Thoracic aorta (tissue), 2 donors: Measurements from ENCODE around the gene SPTA1. TPM values are rescaled to one million over a fixed set of nuclear protein-coding genes. Genes with fewer than 3 reads are reported as not detected.

Experiments used
- ATAC-seq: fragments of 150-250 bp; one replicate; pipeline ENCODE4 v1.8.0; 2017; ENCODE audit warnings: low read depth; ENCODE audit not compliant: insufficient number of reproducible peaks, low FRiP score
- DNase-seq: peaks from one replicate; pipeline ENCODE4 v3.0.0-alpha.2; 2020; ENCODE audit warnings: low spot score
- H3K27ac ChIP-seq, 2 donors: fragments of 200-600 bp; sonication (generic); 1 replicate in 1 of 2; 2 replicates in 1 of 2; pipeline ENCODE4 v1.5.1; 2016; ENCODE audit warnings: mild to moderate bottlenecking in 2 of 2, moderate library complexity in 2 of 2
- H3K27me3 ChIP-seq: fragments of 200-600 bp; sonication (generic); replicated peaks from 2 replicates; pipeline ENCODE4 v1.6.0; 2016; ENCODE audit warnings: mild to moderate bottlenecking; ENCODE audit not compliant: insufficient read depth
- H3K36me3 ChIP-seq: fragments of 200-600 bp; sonication (generic); one replicate; pipeline ENCODE4 v1.5.1; 2016
- H3K4me1 ChIP-seq, 2 donors: fragments of 200-600 bp; sonication (generic); 1 replicate in 1 of 2; 2 replicates in 1 of 2; pipeline versions ENCODE4 v1.5.1 to v1.6.0; 2016; ENCODE audit warnings: low read depth in 2 of 2, mild to moderate bottlenecking in 1 of 2; ENCODE audit not compliant: control insufficient read depth in 1 of 2
- H3K4me3 ChIP-seq: fragments of 200-600 bp; sonication (generic); 2 replicates; pipeline ENCODE4 v1.5.1; 2016; ENCODE audit warnings: mild to moderate bottlenecking
- H3K9me3 ChIP-seq: fragments of 200-600 bp; sonication (generic); 2 replicates; pipeline ENCODE4 v1.5.1; 2016
- total RNA-seq, 2 donors: library from RNA; depleted of rRNA; stranded (reverse); fragments of >200 nt; gene quantifications; one replicate each; pipeline versions ENCODE4 v1.1.0 to v1.2.3, GENCODE V29; 2016
- TF ChIP-seq, protein P1 (sequence below): fragments of 200-600 bp; sonication (generic); IDR thresholded peaks from one replicate; pipeline ENCODE4 v1.5.1; 2019; ENCODE audit warnings: antibody characterized with exemption

Gene SPTA1
- total RNA-seq, 2 donors from 2014 or later, result not detected

DNA sequence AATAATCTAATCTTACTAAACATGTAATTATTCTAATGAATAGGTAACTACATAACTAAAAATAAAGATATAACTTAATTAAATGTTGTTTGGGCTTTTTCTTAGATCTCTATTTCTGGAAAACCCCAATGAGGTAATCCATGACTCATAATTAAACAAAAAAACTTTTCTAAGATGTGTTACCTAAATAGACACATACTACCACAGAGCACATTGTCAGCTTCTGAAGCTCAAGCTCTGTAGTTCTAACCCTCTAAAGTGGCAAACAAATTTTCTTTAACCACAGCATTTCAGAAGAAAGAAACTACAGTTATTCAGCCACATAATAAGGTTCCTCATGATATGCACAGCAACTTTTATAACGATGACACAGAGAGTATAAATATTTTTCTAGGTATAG, 29.8 kb upstream of the SPTA1 start:
- H3K36me3 ChIP-seq, result no peaks in the 10 kb centered on the region
- no peaks in the 10 kb centered on the region for H3K27me3 ChIP-seq
- ATAC-seq (no peak), DNase-seq (no peak)
- H3K27ac ChIP-seq, result no peak overlapping the region
- H3K4me1 ChIP-seq, result no peaks in the 10 kb centered on the region
- H3K4me3 ChIP-seq, result no peak overlapping the region
- TF ChIP-seq, protein P1, sequence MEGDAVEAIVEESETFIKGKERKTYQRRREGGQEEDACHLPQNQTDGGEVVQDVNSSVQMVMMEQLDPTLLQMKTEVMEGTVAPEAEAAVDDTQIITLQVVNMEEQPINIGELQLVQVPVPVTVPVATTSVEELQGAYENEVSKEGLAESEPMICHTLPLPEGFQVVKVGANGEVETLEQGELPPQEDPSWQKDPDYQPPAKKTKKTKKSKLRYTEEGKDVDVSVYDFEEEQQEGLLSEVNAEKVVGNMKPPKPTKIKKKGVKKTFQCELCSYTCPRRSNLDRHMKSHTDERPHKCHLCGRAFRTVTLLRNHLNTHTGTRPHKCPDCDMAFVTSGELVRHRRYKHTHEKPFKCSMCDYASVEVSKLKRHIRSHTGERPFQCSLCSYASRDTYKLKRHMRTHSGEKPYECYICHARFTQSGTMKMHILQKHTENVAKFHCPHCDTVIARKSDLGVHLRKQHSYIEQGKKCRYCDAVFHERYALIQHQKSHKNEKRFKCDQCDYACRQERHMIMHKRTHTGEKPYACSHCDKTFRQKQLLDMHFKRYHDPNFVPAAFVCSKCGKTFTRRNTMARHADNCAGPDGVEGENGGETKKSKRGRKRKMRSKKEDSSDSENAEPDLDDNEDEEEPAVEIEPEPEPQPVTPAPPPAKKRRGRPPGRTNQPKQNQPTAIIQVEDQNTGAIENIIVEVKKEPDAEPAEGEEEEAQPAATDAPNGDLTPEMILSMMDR, result no peak
- no peaks in the 10 kb centered on the region for H3K9me3 ChIP-seq

- Histone ChIP-seq H3K27ac (no peak overlapping the region), H3K9me3 (no peaks in the 10 kb centered on the region), H3K36me3 (no peaks in the 10 kb centered on the region), H3K27me3 (no peaks in the 10 kb centered on the region), H3K4me3 (no peak overlapping the region), H3K4me1 (no peaks in the 10 kb centered on the region)
- TF ChIP-seq, protein P1, result no peak
- ATAC-seq (no peak), DNase-seq (no peak)
Observed at GRCh38 chr1:158714754-158715153, 28.2 kb upstream of the SPTA1 start.

- no peaks in the 10 kb centered on the region for H3K4me1 ChIP-seq
- H3K27ac ChIP-seq, result no peak overlapping the region
- TF ChIP-seq, protein P1, result no peak
- H3K36me3 ChIP-seq, result no peaks in the 10 kb centered on the region
- no peak overlapping the region for H3K4me3 ChIP-seq
- ATAC-seq (no peak), DNase-seq (no peak)
- no peaks in the 10 kb centered on the region for H3K27me3 ChIP-seq
- H3K9me3 ChIP-seq, result no peaks in the 10 kb centered on the region
Observed at GRCh38 chr1:158711098-158711497, 24.6 kb upstream of the SPTA1 start.

GRCh38 chr1:158706096-158706495, 19.6 kb upstream of the SPTA1 start:
- no peaks in the 10 kb centered on the region for H3K4me1 ChIP-seq
- H3K4me3 ChIP-seq, result no peak overlapping the region
- H3K36me3 ChIP-seq, result no peaks in the 10 kb centered on the region
- H3K27me3 ChIP-seq, result no peaks in the 10 kb centered on the region
- no peak for DNase-seq
- ATAC-seq, result no peak
- TF ChIP-seq, protein P1, result no peak
- H3K27ac ChIP-seq, result no peak overlapping the region
- H3K9me3 ChIP-seq, result no peaks in the 10 kb centered on the region

DNA sequence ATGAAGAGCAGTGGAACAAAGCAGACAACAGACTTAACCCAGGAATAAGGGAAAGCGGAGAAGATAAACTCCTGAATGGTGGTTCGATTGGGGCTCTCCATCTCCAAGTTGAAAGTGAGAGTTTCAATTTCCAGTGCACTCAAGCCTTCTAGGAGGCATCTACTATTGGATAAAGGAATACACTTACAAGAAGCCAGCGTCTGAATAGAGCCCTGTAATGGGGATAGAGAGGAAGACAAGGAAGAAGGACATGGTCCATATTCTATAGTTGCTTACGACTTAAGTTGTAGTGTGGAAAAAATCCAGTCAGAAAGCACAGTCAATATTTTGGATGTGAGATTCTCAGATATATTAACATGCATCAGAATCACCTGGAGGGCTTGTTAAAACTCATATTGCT, 14.0 kb upstream of the SPTA1 start, which contains the start of gene OR6K2:
Gene OR6K2 (minus strand): TSS at position 101 of the 400 bp plus-strand sequence. CDS start 0 bp downstream, at position 101.
- DNase-seq (no peak), ATAC-seq (no peak)
- no peaks in the 10 kb centered on the region for H3K36me3 ChIP-seq
- TF ChIP-seq, protein P1, result no peak
- H3K27ac ChIP-seq, result no peak within 1 kb of the TSS
- H3K4me3 ChIP-seq, result no peak within 1 kb of the TSS
- H3K4me1 ChIP-seq, result no peaks in the 10 kb centered on the region
- H3K9me3 ChIP-seq, result no peaks in the 10 kb centered on the region
- no peaks in the 10 kb centered on the region for H3K27me3 ChIP-seq
